Measurements from ENCODE around the gene PPP5C. TPM values are rescaled to one million over a fixed set of nuclear protein-coding genes. Genes with fewer than 3 reads are reported as not detected.
A peak's percentile ranks its signal among the peaks of the same experiment; 100 is the strongest.

Gene PPP5C
- total and polyA plus RNA-seq, 2 of the 13 experiments (the other 11 are each of a cell fraction or from before 2014, with no cell fraction given): 41.6 to 67.9 TPM

- TF ChIP-seq, protein P1, sequence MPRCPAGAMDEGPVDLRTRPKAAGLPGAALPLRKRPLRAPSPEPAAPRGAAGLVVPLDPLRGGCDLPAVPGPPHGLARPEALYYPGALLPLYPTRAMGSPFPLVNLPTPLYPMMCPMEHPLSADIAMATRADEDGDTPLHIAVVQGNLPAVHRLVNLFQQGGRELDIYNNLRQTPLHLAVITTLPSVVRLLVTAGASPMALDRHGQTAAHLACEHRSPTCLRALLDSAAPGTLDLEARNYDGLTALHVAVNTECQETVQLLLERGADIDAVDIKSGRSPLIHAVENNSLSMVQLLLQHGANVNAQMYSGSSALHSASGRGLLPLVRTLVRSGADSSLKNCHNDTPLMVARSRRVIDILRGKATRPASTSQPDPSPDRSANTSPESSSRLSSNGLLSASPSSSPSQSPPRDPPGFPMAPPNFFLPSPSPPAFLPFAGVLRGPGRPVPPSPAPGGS (CRISPR knock-in tag; IDR thresholded peaks at IDR 0.05): 0 out of 2 replicates have a peak, but pooled peaks have one; percentile 59
- TF ChIP-seq ISL2 (CRISPR knock-in tag; IDR thresholded peaks at IDR 0.05) (0 out of 2 replicates have a peak, but pooled peaks have one; percentile 20), GLI4 (CRISPR knock-in tag; IDR thresholded peaks at IDR 0.05; ENCODE audit: borderline replicate concordance) (peak; percentile 54; the same call in 1 of the 2 replicates), SIN3A (IDR thresholded peaks at IDR 0.05; ENCODE audit: borderline replicate concordance, low read depth, low read length) (peak; percentile 38; the same call in 1 of the 2 replicates), MXI1 (IDR thresholded peaks at IDR 0.05; ENCODE audit: borderline replicate concordance, low read depth, low read length) (0 out of 3 replicates have a peak, but pooled peaks have one; percentile 68), ZNF747 (CRISPR knock-in tag; IDR thresholded peaks at IDR 0.05; ENCODE audit: borderline replicate concordance) (0 out of 2 replicates have a peak, but pooled peaks have one; percentile 31), EED (CRISPR knock-in tag; IDR thresholded peaks at IDR 0.05) (peak; percentile 59; the same call in 1 of the 2 replicates), MATR3 (CRISPR knock-in tag; IDR thresholded peaks at IDR 0.05) (no peak), RFX1 (IDR thresholded peaks at IDR 0.05) (peak; percentile 86), PHF8 (CRISPR knock-in tag; IDR thresholded peaks at IDR 0.05) (peak; percentile 34; the same call in 1 of the 2 replicates), ZNF556 (CRISPR knock-in tag; IDR thresholded peaks at IDR 0.05; ENCODE audit: borderline replicate concordance) (peak; percentile 37; the same call in 1 of the 2 replicates), HMGXB3 (CRISPR knock-in tag; IDR thresholded peaks at IDR 0.05; ENCODE audit: borderline replicate concordance) (no peak), ZNF782 (CRISPR knock-in tag; IDR thresholded peaks at IDR 0.05; ENCODE audit: borderline replicate concordance) (0 out of 2 replicates have a peak, but pooled peaks have one; percentile 48), ARNT2 (CRISPR knock-in tag; IDR thresholded peaks at IDR 0.05; ENCODE audit: low read depth) (no peak), MAFK (conservative IDR thresholded peaks at IDR 0.05 in 1 of 2, IDR thresholded peaks at IDR 0.05 in 1 of 2; ENCODE audit: low read length in 2 of 2) (no peak), ZBTB38 (CRISPR knock-in tag; IDR thresholded peaks at IDR 0.05) (no peak), HOXA3 (CRISPR knock-in tag; IDR thresholded peaks at IDR 0.05) (0 out of 2 replicates have a peak, but pooled peaks have one; percentile 34)
Observed at GRCh38 chr19:46426506-46427162, 79.7 kb downstream of the PPP5C start (continued).
